GM21381 (cell line): ENCODE data around the gene EFCAB10.
A peak's percentile ranks its signal among the peaks of the same experiment; 100 is the strongest.

Source experiments
- ATAC-seq: cut with Tn5 transposase; IDR thresholded peaks from one replicate; pipeline ENCODE4 v1.9.1; 2021; ENCODE audit warnings: mild to moderate bottlenecking, moderate library complexity; ENCODE audit not compliant: unreplicated experiment

EFCAB10 gene

DNA sequence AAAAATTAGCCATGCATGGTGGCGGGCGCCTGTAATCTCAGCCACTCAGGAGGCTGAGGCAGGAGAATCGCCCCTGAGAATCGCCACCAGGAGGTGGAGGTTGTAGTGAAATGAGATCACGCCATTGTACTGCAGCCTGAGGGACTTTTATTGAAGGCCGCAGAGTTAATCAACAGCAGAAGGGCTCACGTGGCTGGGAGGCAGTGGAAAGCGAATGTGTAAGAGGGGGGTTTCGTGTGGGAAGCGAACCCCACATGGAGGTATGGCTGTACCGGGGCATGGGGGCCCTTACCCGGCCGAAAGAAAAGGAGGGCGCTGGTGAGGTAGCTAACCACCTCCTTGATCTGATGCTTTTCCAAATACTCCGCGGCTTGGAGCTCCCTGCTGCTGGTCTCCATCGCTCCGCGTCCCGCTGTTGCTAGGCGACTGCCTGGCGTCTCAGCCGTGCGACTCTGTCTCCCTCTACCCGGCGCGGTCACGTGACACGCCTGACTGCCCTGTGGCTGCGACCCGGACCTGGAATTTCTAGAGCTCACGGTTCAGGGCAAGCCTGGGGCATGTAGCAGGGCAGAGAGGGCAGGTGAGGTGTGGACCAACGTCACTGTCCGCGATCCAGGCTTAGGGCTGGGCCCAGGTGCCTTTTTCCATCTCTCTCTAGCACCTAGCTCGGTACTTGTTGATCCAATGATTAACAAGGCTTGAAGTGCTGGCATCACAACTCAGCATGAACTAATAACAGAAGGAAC is at the start of gene EFCAB10:
EFCAB10 (minus strand) TSS at position 428 of the 746 bp plus-strand sequence; CDS start at position 398, 30 bp downstream.
- peak; percentile 74 for ATAC-seq

DNA sequence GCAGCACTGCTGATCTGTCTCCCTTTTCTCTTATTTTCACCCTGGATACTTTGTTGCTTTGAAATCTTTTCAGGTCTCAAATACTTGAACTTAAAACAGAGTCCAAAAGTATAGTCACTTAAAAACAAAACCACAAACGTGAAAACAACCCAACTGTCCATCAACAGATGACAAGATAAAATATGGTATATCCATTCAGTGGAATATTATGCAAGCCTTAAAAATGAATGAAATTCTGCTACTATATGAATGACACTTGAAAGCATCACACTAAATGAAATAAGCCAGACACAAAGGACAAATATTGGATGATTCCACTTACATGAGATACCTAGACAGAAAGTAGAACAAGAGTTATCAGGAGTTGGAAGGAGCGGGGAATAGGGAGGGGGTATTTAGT is 44.7 kb upstream of the EFCAB10 start:
- ATAC-seq = no peak

- no peak for ATAC-seq
These were observed 42.6 kb upstream of the EFCAB10 start for GRCh38 chr7:105623906-105624305.

DNA sequence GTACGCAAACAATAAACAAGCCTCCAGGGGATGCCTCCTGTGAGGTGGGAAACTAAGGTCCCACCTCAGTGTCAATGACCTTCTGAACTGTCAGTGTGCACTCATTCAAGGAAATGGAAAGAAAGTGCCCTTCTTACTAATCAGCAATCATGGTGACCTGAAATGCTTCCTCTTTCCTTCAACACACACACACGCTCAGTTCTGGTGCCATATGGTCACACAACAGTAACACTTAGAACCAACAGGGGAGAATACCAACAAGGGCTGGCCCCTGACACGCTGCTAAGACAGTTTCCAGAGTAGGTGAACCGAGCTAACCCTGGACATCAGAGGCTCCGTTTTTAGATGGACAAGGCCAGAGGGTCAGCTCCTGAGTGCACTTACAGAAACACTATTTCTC is 42.1 kb upstream of the EFCAB10 start:
- no peak for ATAC-seq

DNA sequence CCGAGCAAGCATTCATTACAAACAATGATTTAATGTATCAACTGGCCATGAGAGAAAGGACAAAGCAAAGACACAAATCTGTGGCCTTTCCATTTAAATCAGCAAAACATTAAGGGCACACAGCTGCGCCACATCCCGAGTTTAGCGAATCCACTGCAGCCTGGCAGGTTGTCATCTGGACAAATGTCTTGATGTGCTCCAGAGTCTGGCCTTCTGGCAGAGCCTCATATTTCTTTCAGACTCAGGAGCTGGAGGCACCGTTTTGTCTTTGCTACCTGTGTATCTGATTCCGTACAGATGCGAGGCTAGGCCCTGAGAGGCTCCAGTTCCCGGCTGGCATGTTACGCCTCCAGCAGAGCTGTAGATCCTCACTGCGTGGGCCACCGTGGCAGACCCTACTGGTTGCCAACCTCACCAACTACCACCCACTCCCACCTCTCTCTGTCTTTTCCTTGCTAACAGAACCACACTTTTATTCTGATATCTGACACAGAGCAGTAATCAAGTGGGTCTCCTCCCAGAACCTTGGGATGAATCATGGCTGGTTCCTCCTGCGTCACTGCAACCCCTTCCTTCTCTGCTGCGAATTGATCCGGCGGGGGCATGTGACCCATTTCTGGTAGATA is 40.9 kb upstream of the EFCAB10 start:
- ATAC-seq = no peak

DNA sequence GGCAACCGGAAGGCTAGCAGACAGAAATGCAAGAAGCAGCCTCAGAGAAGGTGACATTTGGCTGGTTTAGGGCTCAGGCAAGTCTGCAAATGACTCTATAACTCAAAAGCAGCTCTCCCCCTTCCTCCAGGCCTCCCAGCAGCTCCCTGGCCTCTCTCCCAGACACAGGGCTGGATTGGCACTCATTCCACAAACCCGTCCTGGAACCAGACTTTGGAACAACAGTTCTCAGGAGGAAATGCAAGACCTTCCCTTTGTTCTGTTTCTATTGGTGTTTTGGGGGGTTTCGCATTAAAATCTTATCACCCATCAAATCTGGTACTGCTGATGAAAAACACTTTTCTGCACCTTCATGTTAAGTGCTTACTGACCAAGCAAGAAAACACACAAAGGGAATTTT is 40.3 kb upstream of the EFCAB10 start:
- ATAC-seq = no peak

DNA sequence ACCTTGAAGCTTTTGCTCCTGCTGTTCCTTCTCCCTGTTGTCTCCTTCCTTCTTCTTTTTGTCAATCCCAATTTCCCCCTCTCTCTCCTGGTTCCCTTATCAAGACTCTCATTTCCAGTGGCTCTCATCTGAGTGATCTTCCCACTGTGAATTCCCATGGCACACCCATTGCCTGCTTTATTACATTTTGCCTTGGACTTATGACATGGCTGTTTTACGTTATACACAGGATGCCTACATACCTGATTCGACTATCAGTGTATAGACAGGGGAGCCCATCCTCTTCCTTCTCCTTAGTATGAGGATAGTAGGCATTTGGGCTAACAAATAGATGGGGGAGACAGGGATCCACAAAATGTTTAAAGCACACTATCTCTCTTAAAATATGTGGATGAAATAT is 39.9 kb upstream of the EFCAB10 start:
- no peak for ATAC-seq

- ATAC-seq = no peak
These were observed 38.3 kb upstream of the EFCAB10 start for GRCh38 chr7:105619590-105619989.

DNA sequence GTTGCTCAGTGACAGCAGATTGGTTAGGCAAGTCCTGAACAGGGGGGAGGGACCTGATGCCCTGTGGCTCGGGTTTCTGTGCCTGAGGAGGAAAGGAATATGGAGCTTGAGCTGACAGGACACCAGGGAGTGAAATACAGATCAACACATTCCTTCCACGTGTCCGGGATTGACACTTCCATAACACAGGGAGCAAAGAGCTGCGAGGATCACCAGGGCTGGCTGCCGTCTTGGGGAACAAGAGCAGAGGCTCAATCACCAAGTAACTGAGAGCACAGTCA is 36.7 kb upstream of the EFCAB10 start:
- ATAC-seq = no peak

DNA sequence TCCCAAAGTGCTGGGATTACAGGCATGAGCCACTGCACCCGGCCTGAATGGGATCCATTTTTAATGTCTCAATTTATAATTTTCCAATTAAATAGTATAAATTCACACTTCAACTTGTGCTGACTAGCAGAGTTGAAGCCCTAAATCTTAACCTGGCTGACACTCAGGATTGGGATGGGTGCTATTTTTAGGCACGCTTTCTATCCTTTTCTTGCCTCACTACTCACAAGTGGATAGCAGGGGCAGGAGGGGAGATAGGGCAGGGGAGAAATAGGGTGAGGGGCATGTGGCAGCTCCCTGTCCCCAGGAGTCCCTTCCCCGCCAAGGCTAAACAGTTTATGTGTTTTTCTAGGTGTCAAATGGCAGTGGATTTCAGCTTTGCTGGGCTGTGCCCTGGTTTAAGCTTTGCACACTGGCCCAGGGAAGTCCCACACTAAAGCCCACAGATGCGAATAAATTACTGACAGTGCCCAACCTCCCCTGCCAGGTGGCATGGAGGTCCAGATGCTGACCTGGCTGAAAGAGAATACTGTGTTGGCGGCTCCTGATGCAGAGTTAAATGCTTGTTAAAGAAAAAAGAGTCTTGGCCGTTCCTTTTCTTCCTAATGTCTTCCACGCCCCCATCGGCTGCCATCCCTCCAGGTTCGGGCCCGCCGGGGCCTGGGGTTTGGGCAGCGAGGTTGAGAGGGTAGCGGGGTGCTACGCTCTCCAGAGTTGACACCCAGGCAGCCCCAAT is 36.2 kb upstream of the EFCAB10 start:
- no peak for ATAC-seq

DNA sequence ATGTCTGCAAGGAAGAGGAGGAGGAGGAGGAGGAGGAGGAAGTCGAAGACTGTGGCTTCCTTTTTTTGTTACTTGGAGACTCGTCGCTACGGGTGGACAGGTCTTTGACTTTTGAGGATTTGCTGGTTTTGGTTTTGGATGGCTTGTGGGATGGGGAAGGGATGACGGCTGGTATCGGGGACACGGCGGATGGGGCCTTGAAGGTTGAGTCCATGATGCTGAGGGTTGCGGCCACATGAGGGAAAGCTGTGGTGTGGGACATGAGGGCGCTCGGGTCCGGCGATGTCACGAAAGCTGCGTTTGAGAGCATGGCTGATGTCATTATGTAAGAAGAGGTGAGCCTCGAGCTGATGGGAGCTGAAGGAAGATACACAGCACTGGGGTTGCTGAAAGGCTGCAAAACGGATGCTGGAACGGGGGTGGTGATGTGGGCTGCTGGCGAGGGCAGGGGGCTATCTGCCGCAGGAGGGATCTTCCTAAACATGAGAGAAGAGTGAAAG is 33.1 kb upstream of the EFCAB10 start:
- no peak for ATAC-seq

GRCh38 chr7:105613611-105614330 is 32.5 kb upstream of the EFCAB10 start:
- no peak for ATAC-seq

- no peak for ATAC-seq
These were observed 31.5 kb upstream of the EFCAB10 start for GRCh38 chr7:105612806-105613205.

DNA sequence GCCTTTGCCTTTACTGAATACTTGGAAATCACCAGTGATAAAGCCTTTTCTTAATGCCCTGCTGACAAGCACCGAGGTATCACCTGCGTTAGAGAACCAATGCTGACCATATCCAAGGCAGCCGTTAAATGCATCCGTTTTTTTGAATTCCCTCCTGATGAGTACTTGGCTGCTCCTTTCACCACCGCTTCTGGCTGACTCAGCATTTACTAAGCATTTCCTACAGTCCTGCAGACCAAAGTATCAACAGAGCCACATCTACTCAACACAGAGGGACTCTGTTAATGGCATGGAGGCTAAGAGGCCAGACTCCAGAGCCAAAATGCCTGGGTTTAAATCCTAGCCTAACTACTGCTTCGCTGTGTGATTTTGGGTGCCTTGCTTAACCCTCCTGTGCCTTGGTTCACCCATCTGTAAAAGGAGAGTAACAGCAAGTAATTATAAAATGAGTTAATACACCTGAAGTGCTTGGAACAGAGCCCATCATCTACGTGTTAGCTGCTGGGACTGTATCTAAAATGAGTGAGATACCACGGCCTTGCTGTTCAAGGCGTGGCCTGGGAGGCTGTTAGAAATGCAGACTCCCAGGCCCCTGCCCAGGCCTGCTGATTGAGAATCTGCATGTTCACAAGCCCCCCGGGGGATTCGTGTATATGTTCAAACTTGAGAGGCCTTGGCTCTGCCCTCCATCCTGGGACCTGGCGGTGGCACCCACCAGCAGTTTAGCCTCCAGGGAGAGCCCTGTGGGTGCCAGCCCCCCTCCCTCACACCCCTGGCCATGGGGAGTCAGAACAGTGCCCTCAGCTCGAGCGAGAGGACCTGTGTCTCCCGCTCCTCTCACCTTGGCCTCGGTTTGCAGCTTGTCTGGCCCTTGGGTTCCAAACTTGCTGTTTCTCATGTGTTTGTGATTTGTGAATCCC is 30.8 kb upstream of the EFCAB10 start:
- no peak for ATAC-seq

DNA sequence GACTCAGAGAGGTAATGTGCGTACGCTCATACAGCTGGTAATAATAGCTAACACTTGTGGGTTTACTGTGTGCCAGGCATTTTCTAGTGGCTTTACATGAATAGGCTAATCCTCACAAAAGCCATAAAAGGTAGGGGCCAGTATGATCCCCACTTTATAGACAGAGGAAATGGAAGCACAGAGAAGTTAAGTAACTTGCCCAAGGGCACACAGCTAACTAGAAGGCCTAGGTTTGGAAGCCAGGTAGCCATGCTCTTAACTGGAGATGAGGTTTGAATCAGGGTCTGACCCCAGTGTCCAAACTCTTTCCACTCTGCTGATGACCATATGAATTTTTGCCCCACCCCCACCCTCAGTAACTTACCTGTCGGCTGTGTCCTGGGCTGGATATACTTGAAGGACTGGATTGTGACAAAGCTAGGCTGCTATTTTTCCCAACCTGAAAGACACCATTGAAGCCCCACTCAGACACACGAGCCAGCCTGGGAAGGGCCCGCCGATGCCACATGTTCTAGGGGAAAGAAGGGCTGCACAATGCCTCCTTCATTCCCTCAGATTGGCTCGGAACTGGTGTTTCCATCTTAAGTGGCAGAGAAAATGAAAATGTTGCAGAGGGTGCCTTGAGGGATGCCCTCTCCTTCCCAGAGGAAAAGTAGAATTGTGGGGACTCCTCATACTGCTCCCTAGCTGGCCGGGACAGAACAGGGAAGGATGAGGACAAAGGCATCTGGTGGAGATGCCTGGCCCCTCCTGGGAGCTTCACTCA is 29.1 kb upstream of the EFCAB10 start:
- no peak for ATAC-seq

DNA sequence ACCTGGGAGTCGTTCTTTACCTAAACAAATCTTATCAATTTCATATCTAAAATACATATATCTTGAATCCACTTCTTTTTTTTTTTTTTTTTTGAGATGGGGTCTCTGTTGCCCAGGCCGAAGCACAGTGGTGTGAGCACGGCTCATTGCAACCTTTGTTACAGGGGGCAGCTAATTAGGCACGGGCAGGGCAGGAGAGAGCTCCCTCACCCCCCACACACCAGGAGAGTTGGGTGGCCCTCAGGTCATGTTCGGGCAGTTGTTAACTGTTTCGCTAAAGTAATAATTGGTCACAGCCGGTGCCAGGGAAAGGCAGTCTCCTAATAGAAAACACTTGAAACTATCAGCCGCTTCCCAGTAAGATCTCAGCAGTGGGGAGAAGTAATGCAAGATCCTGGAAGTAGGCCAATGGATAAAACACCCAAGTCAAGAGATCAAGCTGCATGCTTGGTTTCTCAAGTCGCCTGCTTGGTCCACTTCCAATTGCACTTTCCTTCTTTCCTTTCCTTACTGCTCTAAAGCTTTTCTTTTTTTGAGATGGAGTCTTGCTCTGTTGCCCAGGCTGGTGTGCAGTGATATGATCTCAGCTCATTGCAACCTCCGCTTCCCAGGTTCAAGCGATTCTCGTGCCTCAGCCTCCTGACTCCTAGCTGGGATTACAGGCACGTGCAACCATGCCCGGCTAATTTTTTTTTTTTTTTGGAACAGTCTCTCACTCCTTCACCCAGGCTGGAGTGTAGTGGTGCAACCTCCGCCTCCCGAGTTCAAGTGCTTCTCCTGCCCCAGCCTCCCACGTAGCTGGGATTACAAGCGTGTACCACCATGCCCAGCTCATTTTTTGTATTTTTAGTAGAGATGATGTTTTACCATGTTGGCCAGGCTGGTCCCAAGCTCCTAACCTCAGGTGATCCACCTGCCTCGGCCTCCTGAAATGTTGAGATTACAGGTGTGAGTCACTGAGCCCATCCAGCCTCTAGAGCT is 21.3 kb upstream of the EFCAB10 start:
- ATAC-seq = no peak

DNA sequence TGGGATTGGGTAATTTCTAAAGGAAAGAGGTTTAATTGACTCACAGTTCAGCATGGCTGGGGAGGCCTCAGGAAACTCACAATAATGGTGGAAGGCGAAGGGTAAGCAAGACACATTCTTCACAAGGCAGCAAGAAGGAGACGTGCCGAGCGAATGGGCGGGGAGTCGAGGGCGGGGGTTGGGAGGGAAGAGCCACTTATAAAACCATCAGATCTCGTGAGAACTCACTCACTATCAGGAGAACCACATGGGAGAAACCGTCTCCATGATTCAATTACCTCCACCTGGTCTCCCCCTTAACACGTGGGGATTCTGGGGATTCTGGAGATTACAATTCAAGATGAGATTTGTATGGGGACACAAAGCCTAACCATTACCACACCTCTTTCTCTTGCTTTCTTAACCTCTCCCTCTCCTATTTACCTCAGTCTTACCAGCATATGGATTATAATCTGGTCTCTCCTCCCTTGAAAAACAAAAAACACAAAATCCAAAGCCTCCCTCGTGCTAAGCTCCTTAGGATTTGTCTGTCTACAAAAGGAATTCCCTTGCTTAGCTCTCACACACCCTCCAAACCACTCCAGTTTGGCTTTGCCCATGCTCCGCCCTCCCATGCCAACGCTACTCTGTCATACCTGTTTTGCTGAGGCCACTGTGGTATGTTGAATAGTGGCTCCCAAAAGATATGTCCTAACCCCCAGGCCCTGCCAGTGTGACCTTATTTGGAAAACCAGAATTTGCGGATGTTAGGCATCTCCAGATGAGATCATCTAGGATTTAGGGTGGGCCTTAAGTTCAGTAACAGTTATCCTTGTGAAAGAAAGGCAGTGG is 19.6 kb upstream of the EFCAB10 start:
- no peak for ATAC-seq

DNA sequence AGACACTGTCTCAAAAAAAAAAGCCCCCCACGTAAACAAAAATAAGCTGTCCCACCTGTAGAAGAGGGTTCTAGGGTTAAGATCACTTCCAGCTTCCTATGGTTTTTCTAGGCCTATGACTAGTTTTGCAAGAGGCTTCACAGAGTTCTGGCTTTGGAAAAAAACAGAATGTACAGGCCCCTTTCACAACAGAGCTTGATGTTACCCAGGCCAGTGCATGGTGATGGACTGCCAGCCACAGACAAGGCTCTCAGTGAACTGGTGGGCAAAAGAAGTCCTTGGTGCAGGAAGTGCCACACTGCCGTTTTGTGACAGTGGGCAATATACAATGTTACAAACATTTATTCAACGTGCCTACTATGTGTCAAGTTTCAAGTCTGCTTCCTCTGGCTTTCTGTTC is 18.3 kb upstream of the EFCAB10 start:
- ATAC-seq = no peak
